ENCODE results near the gene ZKSCAN5.

The ZKSCAN5 gene

GRCh38 chr7:99551767-99552463, 47.5 kb downstream of the ZKSCAN5 start, which contains the start of gene FAM200A:
TSS of gene FAM200A (minus strand) at chr7:99552114. CDS start at chr7:99548407, 3,707 bp downstream.
- peak within 1 kb of the TSS; percentile 76 for H3K27ac ChIP-seq
- H3K36me3 ChIP-seq (ENCODE audit: insufficient read depth, low read length) = peaks cover 29% of the 10 kb centered on the region
- H3K4me3 ChIP-seq = peak within 1 kb of the TSS; percentile 95
- DNase-seq (ENCODE audit: low read depth, low spot score) = peak; percentile 75
- H3K9ac ChIP-seq (ENCODE audit: insufficient read length) = peak within 1 kb of the TSS; percentile 98
- peaks cover 6% of the 10 kb centered on the region; the same call in 1 of the 2 replicates for H3K9me3 ChIP-seq (ENCODE audit: low read depth, low read length)
- TF ChIP-seq FOXP2 (optimal IDR thresholded peaks at IDR 0.05; ENCODE audit: control extremely low read depth, extremely low read length, insufficient read depth) = peak; percentile 78
- TF ChIP-seq EZH2 (IDR thresholded peaks at IDR 0.05) = no peak
- TF ChIP-seq POLR2AphosphoS5 (IDR thresholded peaks at IDR 0.05; ENCODE audit: borderline replicate concordance, low read depth, low read length) = peak; percentile 98

- Histone ChIP-seq H3K4me3 (no peak overlapping the region), H3K27ac (no peak overlapping the region), H3K36me3 (ENCODE audit: insufficient read depth, low read length) (peaks cover 21% of the 10 kb centered on the region), H3K9me3 (ENCODE audit: low read depth, low read length) (no peaks in the 10 kb centered on the region), H3K9ac (ENCODE audit: insufficient read length) (no peak overlapping the region)
- DNase-seq (ENCODE audit: low read depth, low spot score) = no peak
- TF ChIP-seq EZH2 (IDR thresholded peaks at IDR 0.05) (no peak), FOXP2 (optimal IDR thresholded peaks at IDR 0.05; ENCODE audit: control extremely low read depth, extremely low read length, insufficient read depth) (no peak), POLR2AphosphoS5 (IDR thresholded peaks at IDR 0.05; ENCODE audit: borderline replicate concordance, low read depth, low read length) (no peak)
These were observed 48.6 kb downstream of the ZKSCAN5 start for GRCh38 chr7:99553039-99553438.

GRCh38 chr7:99554939-99555338, 50.5 kb downstream of the ZKSCAN5 start:
- DNase-seq (ENCODE audit: low read depth, low spot score) = no peak
- Histone ChIP-seq H3K4me3 (no peak overlapping the region), H3K36me3 (ENCODE audit: insufficient read depth, low read length) (peaks cover 15% of the 10 kb centered on the region), H3K9me3 (ENCODE audit: low read depth, low read length) (no peaks in the 10 kb centered on the region), H3K9ac (ENCODE audit: insufficient read length) (no peak overlapping the region), H3K27ac (no peak overlapping the region)
- no peak for TF ChIP-seq FOXP2 (optimal IDR thresholded peaks at IDR 0.05; ENCODE audit: control extremely low read depth, extremely low read length, insufficient read depth)
- TF ChIP-seq POLR2AphosphoS5 (IDR thresholded peaks at IDR 0.05; ENCODE audit: borderline replicate concordance, low read depth, low read length) = no peak
- TF ChIP-seq EZH2 (IDR thresholded peaks at IDR 0.05) = no peak

- Histone ChIP-seq H3K9me3 (ENCODE audit: low read depth, low read length) (no peaks in the 10 kb centered on the region), H3K27ac (no peak overlapping the region), H3K4me3 (peak overlapping the region; percentile 96), H3K36me3 (ENCODE audit: insufficient read depth, low read length) (peaks cover 35% of the 10 kb centered on the region), H3K9ac (ENCODE audit: insufficient read length) (peak overlapping the region; percentile 99)
- TF ChIP-seq POLR2AphosphoS5 (IDR thresholded peaks at IDR 0.05; ENCODE audit: borderline replicate concordance, low read depth, low read length) (no peak), FOXP2 (optimal IDR thresholded peaks at IDR 0.05; ENCODE audit: control extremely low read depth, extremely low read length, insufficient read depth) (no peak), EZH2 (IDR thresholded peaks at IDR 0.05) (no peak)
- no peak for DNase-seq (ENCODE audit: low read depth, low spot score)
These were observed 52.7 kb downstream of the ZKSCAN5 start for GRCh38 chr7:99557196-99557607.

- Histone ChIP-seq H3K4me3 (peak overlapping the region; percentile 96), H3K9ac (ENCODE audit: insufficient read length) (peak overlapping the region; percentile 99), H3K9me3 (ENCODE audit: low read depth, low read length) (no peaks in the 10 kb centered on the region), H3K36me3 (ENCODE audit: insufficient read depth, low read length) (peaks cover 43% of the 10 kb centered on the region), H3K27ac (peak overlapping the region; percentile 92)
- no peak for DNase-seq (ENCODE audit: low read depth, low spot score)
- TF ChIP-seq EZH2 (IDR thresholded peaks at IDR 0.05) = no peak
These were observed 53.5 kb downstream of the ZKSCAN5 start for GRCh38 chr7:99557940-99558305.

GRCh38 chr7:99558306-99559174, 54.1 kb downstream of the ZKSCAN5 start, which contains the start of gene ZNF655:
TSS of gene ZNF655 (plus strand) at chr7:99558642. CDS start at chr7:99560560, 1,918 bp downstream.
- peak; percentile 72 for DNase-seq (ENCODE audit: low read depth, low spot score)

GRCh38 chr7:99559175-99559915, 54.9 kb downstream of the ZKSCAN5 start:
- Histone ChIP-seq H3K9ac (ENCODE audit: insufficient read length) (peak overlapping the region; percentile 99), H3K4me3 (peak overlapping the region; percentile 96), H3K9me3 (ENCODE audit: low read depth, low read length) (no peaks in the 10 kb centered on the region), H3K36me3 (ENCODE audit: insufficient read depth, low read length) (peaks cover 55% of the 10 kb centered on the region), H3K27ac (peak overlapping the region; percentile 92)
- TF ChIP-seq POLR2AphosphoS5 (IDR thresholded peaks at IDR 0.05; ENCODE audit: borderline replicate concordance, low read depth, low read length) (no peak), EZH2 (IDR thresholded peaks at IDR 0.05) (no peak), FOXP2 (optimal IDR thresholded peaks at IDR 0.05; ENCODE audit: control extremely low read depth, extremely low read length, insufficient read depth) (no peak)
- no peak for DNase-seq (ENCODE audit: low read depth, low spot score)

More at GRCh38 chr7:99558306-99559174, 54.1 kb downstream of the ZKSCAN5 start, which contains the start of gene ZNF655:
- peaks cover 47% of the 10 kb centered on the region for H3K36me3 ChIP-seq (ENCODE audit: insufficient read depth, low read length)
- peak within 1 kb of the TSS; percentile 99 for H3K9ac ChIP-seq (ENCODE audit: insufficient read length)
- TF ChIP-seq POLR2AphosphoS5 (IDR thresholded peaks at IDR 0.05; ENCODE audit: borderline replicate concordance, low read depth, low read length) = peak; percentile 98
- TF ChIP-seq FOXP2 (optimal IDR thresholded peaks at IDR 0.05; ENCODE audit: control extremely low read depth, extremely low read length, insufficient read depth) = no peak
- TF ChIP-seq EZH2 (IDR thresholded peaks at IDR 0.05) = no peak
- H3K4me3 ChIP-seq = peak within 1 kb of the TSS; percentile 96
- no peaks in the 10 kb centered on the region for H3K9me3 ChIP-seq (ENCODE audit: low read depth, low read length)
- peak within 1 kb of the TSS; percentile 92 for H3K27ac ChIP-seq

Measured in SK-N-MC (cell line).